BLaER1 treated with 17β-estradiol and CSF1 and Interleukin-3, amounts not matched to agents 10 nM and 100 nM (cell line): ENCODE measurements around the gene DPYD.

Experiments used
- H3K27ac ChIP-seq, 11 experiments: shearing (Covaris generic); formaldehyde crosslinking; 2 replicates each; pipeline ENCODE4 v1.8.1; 2022
- H3K27me3 ChIP-seq, 11 experiments: shearing (Covaris generic); formaldehyde crosslinking; 2 replicates each; pipeline ENCODE4 v1.8.1; 2022
- H3K36me3 ChIP-seq, 11 experiments: shearing (Covaris generic); formaldehyde crosslinking; 2 replicates each; pipeline ENCODE4 v1.8.1; 2022
- H3K4me1 ChIP-seq, 10 experiments: shearing (Covaris generic); formaldehyde crosslinking; 2 replicates each; pipeline ENCODE4 v1.8.1; 2022
- H3K4me2 ChIP-seq, 11 experiments: shearing (Covaris generic); formaldehyde crosslinking; 2 replicates each; pipeline ENCODE4 v1.8.1; 2022
- H3K4me3 ChIP-seq, 10 experiments: shearing (Covaris generic); formaldehyde crosslinking; 2 replicates each; pipeline ENCODE4 v1.8.1; 2022
- H3K9ac ChIP-seq, 11 experiments: shearing (Covaris generic); formaldehyde crosslinking; 2 replicates each; pipeline ENCODE4 v1.8.1; 2022
- H3K9me3 ChIP-seq, 11 experiments: shearing (Covaris generic); formaldehyde crosslinking; replicated peaks in 1 of 11; 2 replicates each; pipeline ENCODE4 v1.8.1; 2022
- H4K20me1 ChIP-seq, 11 experiments: shearing (Covaris generic); formaldehyde crosslinking; 2 replicates each; pipeline ENCODE4 v1.8.1; 2022
- Cebpa-rat ChIP-seq, 11 experiments: shearing (Covaris generic); IDR thresholded peaks; 2 replicates each; pipeline ENCODE4 v1.8.1; 2022

DPYD gene

GRCh38 chr1:97186381-97186780, 734.5 kb downstream of the DPYD start:
- no peak overlapping the region for H3K9ac ChIP-seq
- no peaks in the 10 kb centered on the region for H3K27me3 ChIP-seq
- H4K20me1 ChIP-seq = no peaks in the 10 kb centered on the region
- no peak overlapping the region for H3K4me3 ChIP-seq
- no peaks in the 10 kb centered on the region for H3K4me1 ChIP-seq
- H3K4me2 ChIP-seq = no peak overlapping the region
- H3K36me3 ChIP-seq = peaks cover 0 to 53% (median 0%) of the 10 kb centered on the region in 11 experiments; a peak in 3 of 22 replicates
- no peak for TF ChIP-seq Cebpa-rat (IDR thresholded peaks at IDR 0.05)
- no peaks in the 10 kb centered on the region for H3K9me3 ChIP-seq
- no peak overlapping the region for H3K27ac ChIP-seq

DNA sequence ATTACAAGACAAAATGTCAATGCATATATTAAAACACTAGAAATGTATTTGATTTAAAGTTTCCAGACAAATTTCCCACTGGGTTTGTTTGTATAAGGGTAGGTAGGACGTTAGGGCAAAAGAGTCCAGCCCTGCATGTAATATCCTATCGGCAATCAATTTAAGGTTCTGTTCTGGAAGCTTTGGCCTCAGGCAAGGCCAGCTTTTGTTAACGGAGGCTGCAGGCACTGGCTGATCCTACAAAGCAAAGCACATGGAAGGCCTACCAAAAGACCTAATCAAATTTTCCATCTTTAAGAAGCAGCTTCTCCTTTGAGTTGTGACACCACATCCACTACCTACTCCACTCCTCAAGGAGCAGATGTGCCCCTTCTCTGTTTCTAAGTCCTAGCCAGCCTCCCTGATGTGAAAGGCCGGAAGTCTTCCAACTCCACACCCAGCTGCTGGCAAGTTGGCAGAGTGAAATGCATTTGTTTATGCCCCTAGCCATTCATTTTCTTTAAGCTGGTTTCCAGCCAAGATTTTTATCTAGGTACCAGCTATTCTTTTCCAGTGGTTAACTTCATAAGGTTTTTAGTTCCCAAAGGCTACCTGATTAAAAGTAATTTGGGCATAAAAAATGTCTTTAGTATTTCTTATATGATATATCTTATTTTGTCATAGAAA, 746.7 kb downstream of the DPYD start:
- Histone ChIP-seq H3K4me1 (no peaks in the 10 kb centered on the region), H3K9ac (no peak overlapping the region), H3K36me3 (peaks cover 0 to 17% (median 0%) of the 10 kb centered on the region in 11 experiments; a peak in 2 of 22 replicates), H3K4me2 (no peak overlapping the region), H4K20me1 (no peaks in the 10 kb centered on the region), H3K27ac (no peak overlapping the region), H3K9me3 (no peaks in the 10 kb centered on the region), H3K4me3 (no peak overlapping the region), H3K27me3 (no peaks in the 10 kb centered on the region)
- TF ChIP-seq Cebpa-rat (IDR thresholded peaks at IDR 0.05) = no peak

- TF ChIP-seq Cebpa-rat (IDR thresholded peaks at IDR 0.05) = no peak
- H3K4me3 ChIP-seq = no peak overlapping the region
- H3K27me3 ChIP-seq = no peaks in the 10 kb centered on the region
- H3K36me3 ChIP-seq = peaks cover 0 to 13% (median 0%) of the 10 kb centered on the region in 11 experiments; a peak in 1 of 22 replicates
- H3K4me2 ChIP-seq = no peak overlapping the region
- H4K20me1 ChIP-seq = no peaks in the 10 kb centered on the region
- H3K9ac ChIP-seq = no peak overlapping the region
- H3K27ac ChIP-seq = no peak overlapping the region
- peaks cover 0 to 10% (median 4%) of the 10 kb centered on the region in 11 experiments; a peak in 12 of 22 replicates for H3K9me3 ChIP-seq
- peaks cover 0 to 2% (median 0%) of the 10 kb centered on the region in 10 experiments; a peak in 2 of 20 replicates for H3K4me1 ChIP-seq
These were observed 750.5 kb downstream of the DPYD start for GRCh38 chr1:97170300-97170699.

GRCh38 chr1:97168056-97168455, 752.8 kb downstream of the DPYD start:
- no peak for TF ChIP-seq Cebpa-rat (IDR thresholded peaks at IDR 0.05)
- no peaks in the 10 kb centered on the region for H4K20me1 ChIP-seq
- H3K9ac ChIP-seq = no peak overlapping the region

DNA sequence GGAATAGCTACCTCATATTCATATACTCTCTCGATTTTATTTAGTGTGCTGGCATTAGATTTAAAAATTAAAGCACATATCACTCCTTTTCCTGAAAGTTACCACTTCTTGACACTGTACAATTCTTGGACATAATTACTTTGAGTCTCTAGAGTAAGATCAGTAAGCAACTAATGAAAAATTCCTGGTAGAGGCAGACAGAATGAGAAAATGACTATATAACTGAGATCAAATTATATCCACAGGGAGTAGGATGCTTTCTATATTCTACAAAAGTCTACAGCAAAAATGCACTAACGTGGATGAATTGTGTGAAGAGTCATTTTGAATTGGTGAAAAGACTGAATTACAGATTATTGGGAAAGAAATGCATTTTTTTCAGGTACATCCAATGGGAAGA, 753.6 kb downstream of the DPYD start:
- H4K20me1 ChIP-seq = no peaks in the 10 kb centered on the region
- peaks cover 0 to 13% (median 0%) of the 10 kb centered on the region in 11 experiments; a peak in 1 of 22 replicates for H3K36me3 ChIP-seq
- no peak overlapping the region for H3K9ac ChIP-seq
- H3K4me2 ChIP-seq = no peak overlapping the region
- no peak for TF ChIP-seq Cebpa-rat (IDR thresholded peaks at IDR 0.05)
- H3K27ac ChIP-seq = no peak overlapping the region
- peaks cover 17 to 24% (median 21%) of the 10 kb centered on the region in 10 experiments for H3K4me1 ChIP-seq
- peaks cover 6 to 27% (median 17%) of the 10 kb centered on the region in 11 experiments; a peak in 18 of 22 replicates for H3K9me3 ChIP-seq
- no peak overlapping the region for H3K4me3 ChIP-seq
- H3K27me3 ChIP-seq = no peaks in the 10 kb centered on the region

More at GRCh38 chr1:97168056-97168455, 752.8 kb downstream of the DPYD start:
- peaks cover 4 to 27% (median 16%) of the 10 kb centered on the region in 11 experiments; a peak in 18 of 22 replicates for H3K9me3 ChIP-seq
- H3K36me3 ChIP-seq = peaks cover 0 to 13% (median 0%) of the 10 kb centered on the region in 11 experiments; a peak in 1 of 22 replicates
- peaks cover 17 to 24% (median 21%) of the 10 kb centered on the region in 10 experiments for H3K4me1 ChIP-seq
- H3K4me3 ChIP-seq = no peak overlapping the region
- no peak overlapping the region for H3K27ac ChIP-seq
- H3K27me3 ChIP-seq = no peaks in the 10 kb centered on the region
- H3K4me2 ChIP-seq = no peak overlapping the region

DNA sequence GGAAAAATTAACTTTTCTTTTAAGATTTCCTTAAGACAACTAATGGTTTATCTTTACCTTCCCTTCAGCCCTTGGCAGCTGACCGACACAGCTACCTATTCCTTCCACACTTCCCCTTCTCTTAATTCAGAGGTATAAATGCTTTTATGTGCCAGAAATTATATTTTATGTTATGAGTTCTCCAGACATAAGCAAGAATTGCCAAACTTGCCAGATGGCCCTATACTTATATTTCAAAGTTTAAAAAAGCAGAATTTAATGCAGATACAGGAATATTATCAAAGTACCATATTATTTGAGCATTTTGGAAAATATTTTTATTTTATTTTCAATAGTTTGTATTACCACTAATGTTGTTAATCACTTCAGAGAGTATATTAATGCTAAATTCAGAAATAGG, 754.2 kb downstream of the DPYD start:
- H3K4me1 ChIP-seq = peaks cover 17 to 24% (median 21%) of the 10 kb centered on the region in 10 experiments
- no peak for TF ChIP-seq Cebpa-rat (IDR thresholded peaks at IDR 0.05)
- H3K36me3 ChIP-seq = peaks cover 0 to 7% (median 0%) of the 10 kb centered on the region in 11 experiments; a peak in 1 of 22 replicates
- peaks cover 6 to 29% (median 17%) of the 10 kb centered on the region in 11 experiments; a peak in 18 of 22 replicates for H3K9me3 ChIP-seq
- no peaks in the 10 kb centered on the region for H4K20me1 ChIP-seq
- no peak overlapping the region for H3K9ac ChIP-seq
- H3K27me3 ChIP-seq = no peaks in the 10 kb centered on the region
- H3K4me2 ChIP-seq = no peak overlapping the region
- no peak overlapping the region for H3K4me3 ChIP-seq
- H3K27ac ChIP-seq = no peak overlapping the region

- peaks cover 21 to 43% (median 31%) of the 10 kb centered on the region in 10 experiments for H3K4me1 ChIP-seq
- H3K9me3 ChIP-seq = peaks cover 6 to 29% (median 17%) of the 10 kb centered on the region in 11 experiments; a peak in 18 of 22 replicates
- TF ChIP-seq Cebpa-rat (IDR thresholded peaks at IDR 0.05) = peak in 6 of 11 experiments; percentile 18 to 58 (median 39); a peak in 6 of 22 replicates
- H3K27me3 ChIP-seq = no peaks in the 10 kb centered on the region
- H3K4me2 ChIP-seq = peak overlapping the region; percentile 33 to 80 (median 54); a peak in 21 of 22 replicates
- H3K36me3 ChIP-seq = no peaks in the 10 kb centered on the region
- peak overlapping the region in 9 of 11 experiments; percentile 47 to 80 (median 60); a peak in 18 of 22 replicates for H3K27ac ChIP-seq
- H3K9ac ChIP-seq = peak overlapping the region in 2 of 11 experiments; percentile 30 to 31; a peak in 2 of 22 replicates
- no peak overlapping the region; a peak in 1 of 20 replicates for H3K4me3 ChIP-seq
- H4K20me1 ChIP-seq = no peaks in the 10 kb centered on the region
These were observed 756.6 kb downstream of the DPYD start for GRCh38 chr1:97164276-97164639.

GRCh38 chr1:97163591-97164275, 757.1 kb downstream of the DPYD start:
- peaks cover 6 to 29% (median 17%) of the 10 kb centered on the region in 11 experiments; a peak in 18 of 22 replicates for H3K9me3 ChIP-seq
- peak overlapping the region in 10 of 11 experiments; percentile 47 to 80 (median 62); a peak in 21 of 22 replicates for H3K27ac ChIP-seq
- H4K20me1 ChIP-seq = peaks cover 0 to 2% (median 0%) of the 10 kb centered on the region in 11 experiments; a peak in 2 of 22 replicates
- peaks cover 0 to 2% (median 0%) of the 10 kb centered on the region in 11 experiments; a peak in 3 of 22 replicates for H3K27me3 ChIP-seq
- peak overlapping the region in 3 of 11 experiments; percentile 31 to 51 (median 41); a peak in 5 of 22 replicates for H3K9ac ChIP-seq
- peak overlapping the region in 2 of 10 experiments; percentile 18 to 32; a peak in 2 of 20 replicates for H3K4me3 ChIP-seq
- no peak for TF ChIP-seq Cebpa-rat (IDR thresholded peaks at IDR 0.05)
- H3K4me1 ChIP-seq = peaks cover 21 to 44% (median 36%) of the 10 kb centered on the region in 10 experiments
- no peaks in the 10 kb centered on the region for H3K36me3 ChIP-seq
- peak overlapping the region; percentile 33 to 80 (median 55) for H3K4me2 ChIP-seq
